Fibroblast of peridontal ligament (primary cell): Measurements from ENCODE around the gene PDGFRA.
"Not testable (repeated sequence)": the region's sequence is repeated elsewhere in the genome, so short reads cannot be mapped to it uniquely, and the experiment has no call there.

ENCODE experiments used
- DNase-seq: peaks from one replicate; pipeline ENCODE4 v3.0.0-alpha.2; 2010; ENCODE audit errors: extremely low read depth

PDGFRA gene

GRCh38 chr4:54227256-54228055 is 1.6 kb upstream of the PDGFRA start:
- peak; percentile 86 for DNase-seq

GRCh38 chr4:54228056-54228527 is 1.0 kb upstream of the PDGFRA start:
- peak; percentile 84 for DNase-seq

GRCh38 chr4:54228546-54228945 is 547 bp upstream of the PDGFRA start:
- no peak for DNase-seq

- DNase-seq, result peak; percentile 62
Measured at GRCh38 chr4:54229631-54230483, 764 bp downstream of the PDGFRA start.

- peak; percentile 68 for DNase-seq
Measured at GRCh38 chr4:54230484-54231418, 1.7 kb downstream of the PDGFRA start.

- no peak for DNase-seq
Measured at GRCh38 chr4:54231419-54231767, 2.3 kb downstream of the PDGFRA start.

GRCh38 chr4:54231768-54232688 is 2.9 kb downstream of the PDGFRA start:
- DNase-seq, result peak; percentile 61

GRCh38 chr4:54233277-54233696 is 4.2 kb downstream of the PDGFRA start:
- peak; percentile 81 for DNase-seq

- peak; percentile 88 for DNase-seq
Measured at GRCh38 chr4:54233697-54234496, 4.8 kb downstream of the PDGFRA start.

- DNase-seq, result peak; percentile 27
Measured at GRCh38 chr4:54234497-54235205, 5.6 kb downstream of the PDGFRA start.

GRCh38 chr4:54236316-54236715 is 7.2 kb downstream of the PDGFRA start:
- DNase-seq, result not testable (repeated sequence)

GRCh38 chr4:54237770-54238169 is 8.7 kb downstream of the PDGFRA start:
- no peak for DNase-seq

- no peak for DNase-seq
Measured at GRCh38 chr4:54238389-54238788, 9.3 kb downstream of the PDGFRA start.

- DNase-seq, result not testable (repeated sequence)
Measured at GRCh38 chr4:54241268-54241823, 12.3 kb downstream of the PDGFRA start.

- DNase-seq, result not testable (repeated sequence)
Measured at GRCh38 chr4:54243541-54243940, 14.4 kb downstream of the PDGFRA start.

GRCh38 chr4:54252312-54252711 is 23.2 kb downstream of the PDGFRA start:
- DNase-seq, result not testable (repeated sequence)

GRCh38 chr4:54254116-54254914 is 25.2 kb downstream of the PDGFRA start:
- DNase-seq, result peak; percentile 41

GRCh38 chr4:54254915-54255246 is 25.8 kb downstream of the PDGFRA start:
- peak; percentile 51 for DNase-seq
